ENCODE measurements around the gene UGT1A6.

Gene UGT1A6

GRCh38 chr2:233807215-233807865, 114.7 kb downstream of the UGT1A6 start:
- no peak for DNase-seq (ENCODE audit: low read depth)
- no peak overlapping the region for H3K4me3 ChIP-seq (ENCODE audit: low read depth, low read length)
- TF ChIP-seq CTCF (IDR thresholded peaks at IDR 0.05; ENCODE audit: insufficient read depth, low read depth, low read length, missing control alignments): peak; percentile 2

GRCh38 chr2:233807966-233808935, 115.6 kb downstream of the UGT1A6 start:
- no peak for TF ChIP-seq CTCF (IDR thresholded peaks at IDR 0.05; ENCODE audit: insufficient read depth, low read depth, low read length, missing control alignments)
- no peak overlapping the region for H3K4me3 ChIP-seq (ENCODE audit: low read depth, low read length)
- no peak for DNase-seq (ENCODE audit: low read depth)

GRCh38 chr2:233810385-233810784, 117.7 kb downstream of the UGT1A6 start:
- no peak for DNase-seq (ENCODE audit: low read depth)
- TF ChIP-seq CTCF (IDR thresholded peaks at IDR 0.05; ENCODE audit: insufficient read depth, low read depth, low read length, missing control alignments): no peak
- H3K4me3 ChIP-seq (ENCODE audit: low read depth, low read length): no peak overlapping the region

GRCh38 chr2:233811087-233811486, 118.4 kb downstream of the UGT1A6 start:
- DNase-seq (ENCODE audit: low read depth): no peak
- no peak overlapping the region for H3K4me3 ChIP-seq (ENCODE audit: low read depth, low read length)
- no peak for TF ChIP-seq CTCF (IDR thresholded peaks at IDR 0.05; ENCODE audit: insufficient read depth, low read depth, low read length, missing control alignments)

- TF ChIP-seq CTCF (IDR thresholded peaks at IDR 0.05; ENCODE audit: insufficient read depth, low read depth, low read length, missing control alignments): no peak
- H3K4me3 ChIP-seq (ENCODE audit: low read depth, low read length): no peak overlapping the region
- DNase-seq (ENCODE audit: low read depth): no peak
These were observed 119.0 kb downstream of the UGT1A6 start for GRCh38 chr2:233811732-233812131.

- H3K4me3 ChIP-seq (ENCODE audit: low read depth, low read length): no peak overlapping the region
- TF ChIP-seq CTCF (IDR thresholded peaks at IDR 0.05; ENCODE audit: insufficient read depth, low read depth, low read length, missing control alignments): no peak
- no peak for DNase-seq (ENCODE audit: low read depth)
These were observed 120.8 kb downstream of the UGT1A6 start for GRCh38 chr2:233813236-233814055.
